Panc1 (cell line): ENCODE data around the gene HS3ST3A1.

ENCODE experiments used
- CTCF ChIP-seq: fragments of 450-650 bp; IDR thresholded peaks from 2 replicates; pipeline ENCODE4 v1.5.1; 2017; ENCODE audit warnings: mild to moderate bottlenecking
- POLR2AphosphoS5 ChIP-seq: IDR thresholded peaks from 2 replicates; pipeline ENCODE4 v1.6.1; 2012; ENCODE audit warnings: mild to moderate bottlenecking, low read depth, low read length, moderate library complexity
- REST ChIP-seq, 2 experiments: IDR thresholded peaks; 2 replicates each; pipeline ENCODE4 v1.6.1; 2011 to 2012; ENCODE audit warnings: low read depth in 2 of 2, control low read depth in 1 of 2, low read length in 1 of 2, mild to moderate bottlenecking in 1 of 2, moderate library complexity in 1 of 2; ENCODE audit not compliant: insufficient read depth in 1 of 2
- TCF7L2 ChIP-seq: IDR thresholded peaks from 2 replicates; pipeline ENCODE4 v1.6.1; 2011; ENCODE audit warnings: mild to moderate bottlenecking, low read depth, low read length, inconsistent platforms

DNA sequence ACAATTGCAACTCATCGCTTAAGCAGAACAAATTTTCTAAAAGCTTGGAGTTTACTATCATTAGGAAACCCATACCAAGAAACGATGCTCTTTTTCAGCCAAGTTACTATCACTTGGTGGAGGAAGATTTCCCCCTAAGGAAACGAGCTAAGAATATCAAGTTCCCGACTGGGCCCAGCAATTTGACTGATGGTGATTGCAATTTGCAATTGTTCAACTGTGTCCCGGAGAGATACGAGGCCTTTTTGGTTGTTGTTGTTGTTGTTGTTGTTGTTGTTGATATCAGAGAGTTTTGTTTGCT lies 6.2 kb downstream of the HS3ST3A1 start:
- TF ChIP-seq CTCF = no peak
- TF ChIP-seq POLR2AphosphoS5 = no peak
- no peak for TF ChIP-seq TCF7L2
- TF ChIP-seq REST (IDR thresholded peaks at IDR 0.05; ENCODE audit: insufficient read depth in 1 of 2, low read depth in 2 of 2, low read length in 1 of 2) = no peak
